Gastrocnemius medialis (tissue), 4 donors: ENCODE data around the gene HIP1. TPM values are rescaled to one million over a fixed set of nuclear protein-coding genes. Genes with fewer than 3 reads are reported as not detected.

Experiments
- ATAC-seq, 2 donors: fragments of 150-250 bp; one replicate each; pipeline ENCODE4 v1.9.1; 2016
- DNase-seq, 2 donors: peaks; one replicate each; pipeline ENCODE4 v3.0.0-alpha.2; 2019
- H3K27ac ChIP-seq, 4 donors: fragments of 200-600 bp; sonication (generic); 1 replicate in 1 of 4; 2 replicates in 3 of 4; pipeline ENCODE4 v1.5.1; 2016 to 2018; ENCODE audit warnings: mild to moderate bottlenecking in 2 of 4, moderate library complexity in 1 of 4
- H3K27me3 ChIP-seq, 3 donors: fragments of 200-600 bp; sonication (generic) in 2 of 3; 1 replicate in 1 of 3; 2 replicates in 2 of 3; pipeline versions ENCODE4 v1.5.1 to v1.6.0; 2016 to 2019; ENCODE audit warnings: mild to moderate bottlenecking in 1 of 3, moderate library complexity in 1 of 3
- H3K36me3 ChIP-seq, 2 donors: fragments of 200-600 bp; sonication (generic) in 1 of 2; one replicate each; pipeline ENCODE4 v1.5.1; 2017 to 2018
- H3K4me1 ChIP-seq, 2 donors: fragments of 200-600 bp; sonication (generic) in 1 of 2; one replicate each; pipeline ENCODE4 v1.5.1; 2016 to 2017; ENCODE audit warnings: mild to moderate bottlenecking in 2 of 2
- H3K4me3 ChIP-seq, 4 donors: fragments of 200-600 bp; sonication (generic) in 3 of 4; 1 replicate in 1 of 4; 2 replicates in 3 of 4; pipeline ENCODE4 v1.5.1; 2016 to 2019; ENCODE audit warnings: mild to moderate bottlenecking in 2 of 4
- H3K9me3 ChIP-seq, 3 donors: fragments of 200-600 bp; sonication (generic) in 2 of 3; 1 replicate in 1 of 3; 2 replicates in 2 of 3; pipeline ENCODE4 v1.5.1; 2016 to 2019
- CTCF ChIP-seq, 5 experiments: fragments of 450-650 bp in 3 of 5; fragments of 200-600 bp in 2 of 5; sonication (generic) in 2 of 5; IDR thresholded peaks in 4 of 5; conservative IDR thresholded peaks in 1 of 5; 1 replicate in 4 of 5; 2 replicates in 1 of 5; pipeline ENCODE4 v1.5.1; 2016 to 2019; ENCODE audit warnings: antibody characterized with exemption in 5 of 5, mild to moderate bottlenecking in 3 of 5, moderate library complexity in 3 of 5
- POLR2A ChIP-seq, 2 donors: fragments of 450-650 bp; IDR thresholded peaks; one replicate each; pipeline ENCODE4 v1.6.1; 2017; ENCODE audit warnings: antibody characterized with exemption in 2 of 2, mild to moderate bottlenecking in 2 of 2, moderate library complexity in 2 of 2
- in situ Hi-C, 4 donors: fragments of 200-750 bp; cut with MboI; loops; one replicate each; pipeline versions ENCODE4 v1.15.0 to v1.8.0; 2017; ENCODE audit warnings: low sequenced_read_pairs in 4 of 4
- intact Hi-C: fragments of 100-400 bp; cut with DNase I; formaldehyde crosslinking; loops from one replicate; pipeline ENCODE4 v1.15.1; 2023; ENCODE audit warnings: low total_unique reads
- total RNA-seq, 4 donors: library from RNA; depleted of rRNA; stranded (reverse); fragments of >200 nt; gene quantifications; one replicate each; pipeline versions ENCODE4 v1.1.0 to v1.2.3, GENCODE V29; 2016

The HIP1 gene
- total RNA-seq, 4 donors from 2014 or later, result 5.8 to 11.1 (median 7.9) TPM

GRCh38 chr7:75737856-75738603 is 711 bp downstream of the HIP1 start:
- intact Hi-C loops, result no loop called here
- H3K4me1 ChIP-seq, result peaks cover 4 to 5% of the 10 kb centered on the region in 2 donors
- no peak for ATAC-seq

GRCh38 chr7:75735581-75736350 is 3.0 kb downstream of the HIP1 start:
- Histone ChIP-seq H3K36me3 (no peaks in the 10 kb centered on the region), H3K4me3 (no peak overlapping the region), H3K27me3 (no peaks in the 10 kb centered on the region), H3K9me3 (no peaks in the 10 kb centered on the region), H3K4me1 (peaks cover 4 to 5% of the 10 kb centered on the region in 2 donors), H3K27ac (no peak overlapping the region)
- DNase-seq, result no peak
- intact Hi-C loops, result no loop called here
- TF ChIP-seq CTCF (IDR thresholded peaks at IDR 0.05 in 4 of 5, conservative IDR thresholded peaks at IDR 0.05 in 1 of 5) (no peak), POLR2A (IDR thresholded peaks at IDR 0.05) (no peak)
- ATAC-seq, result no peak
- in situ Hi-C loops, result loop anchor here (25.0 kb wide), 3 partner anchors 98 to 302 kb away; partner anchors contain the start of genes MDH2 (in 3 of the 4) and STYXL1 (in 3 of the 4)

More at GRCh38 chr7:75737856-75738603, 711 bp downstream of the HIP1 start:
- peak overlapping the region; percentile 81 to 87 (median 84) for H3K27ac ChIP-seq
- TF ChIP-seq CTCF (IDR thresholded peaks at IDR 0.05 in 4 of 5, conservative IDR thresholded peaks at IDR 0.05 in 1 of 5) (no peak), POLR2A (IDR thresholded peaks at IDR 0.05) (no peak)
- in situ Hi-C loops, result loop anchor here (25.0 kb wide), 3 partner anchors 101 to 299 kb away; partner anchors contain the start of genes MDH2 (in 3 of the 4) and STYXL1 (in 3 of the 4)
- H3K27me3 ChIP-seq, result no peaks in the 10 kb centered on the region
- peak overlapping the region; percentile 87 to 97 (median 96) for H3K4me3 ChIP-seq
- no peak for DNase-seq
- no peaks in the 10 kb centered on the region for H3K9me3 ChIP-seq
- H3K36me3 ChIP-seq, result no peaks in the 10 kb centered on the region

GRCh38 chr7:75734586-75735458 is 3.9 kb downstream of the HIP1 start:
- H3K4me3 ChIP-seq, result no peak overlapping the region
- DNase-seq, result no peak
- H3K36me3 ChIP-seq, result no peaks in the 10 kb centered on the region
- intact Hi-C loops (no loop called here), in situ Hi-C loops (loop anchor here (25.0 kb wide), 3 partner anchors 98 to 302 kb away; partner anchors contain the start of genes MDH2 (in 3 of the 4) and STYXL1 (in 3 of the 4))
- no peaks in the 10 kb centered on the region for H3K27me3 ChIP-seq
- TF ChIP-seq POLR2A (IDR thresholded peaks at IDR 0.05) (no peak), CTCF (IDR thresholded peaks at IDR 0.05 in 4 of 5, conservative IDR thresholded peaks at IDR 0.05 in 1 of 5) (no peak)
- H3K9me3 ChIP-seq, result no peaks in the 10 kb centered on the region
- H3K27ac ChIP-seq, result no peak overlapping the region
- ATAC-seq, result no peak
- H3K4me1 ChIP-seq, result peaks cover 4 to 5% of the 10 kb centered on the region in 2 donors
